ENCODE results near the gene UBAP1L.

The UBAP1L gene

DNA sequence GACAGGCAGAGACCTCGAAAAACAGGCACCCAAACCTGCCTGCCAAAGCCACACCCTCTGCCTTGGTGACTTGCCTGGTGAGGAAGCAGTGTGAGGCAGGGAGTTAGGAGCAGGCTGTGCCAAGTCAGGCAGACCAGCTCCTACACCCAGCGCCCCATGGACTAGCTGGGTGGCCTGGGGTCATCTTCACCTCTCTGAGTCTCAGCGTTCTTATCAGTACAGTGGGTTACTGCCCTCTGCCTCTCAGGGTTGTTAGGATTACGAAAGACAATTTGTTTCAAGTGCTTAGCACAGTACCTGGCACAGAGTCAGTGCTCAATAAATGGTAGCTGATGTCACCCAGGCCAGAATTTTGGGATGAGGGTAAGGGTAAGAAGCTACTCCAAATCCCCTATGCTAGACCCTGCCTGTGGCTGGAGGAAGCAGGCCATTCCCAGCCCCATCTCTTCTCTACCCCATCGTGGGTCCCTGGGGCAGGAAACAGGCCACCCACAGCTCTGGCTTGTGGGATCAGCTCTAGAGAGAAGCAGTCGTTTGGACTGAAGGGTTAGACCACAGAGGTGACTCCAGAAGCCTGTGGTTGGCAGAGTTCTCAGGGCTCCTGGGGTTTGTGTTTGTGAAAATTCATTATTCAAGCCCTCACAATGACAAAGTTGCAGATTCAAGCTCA, 59.7 kb downstream of the UBAP1L start:
- TF ChIP-seq, protein P1, sequence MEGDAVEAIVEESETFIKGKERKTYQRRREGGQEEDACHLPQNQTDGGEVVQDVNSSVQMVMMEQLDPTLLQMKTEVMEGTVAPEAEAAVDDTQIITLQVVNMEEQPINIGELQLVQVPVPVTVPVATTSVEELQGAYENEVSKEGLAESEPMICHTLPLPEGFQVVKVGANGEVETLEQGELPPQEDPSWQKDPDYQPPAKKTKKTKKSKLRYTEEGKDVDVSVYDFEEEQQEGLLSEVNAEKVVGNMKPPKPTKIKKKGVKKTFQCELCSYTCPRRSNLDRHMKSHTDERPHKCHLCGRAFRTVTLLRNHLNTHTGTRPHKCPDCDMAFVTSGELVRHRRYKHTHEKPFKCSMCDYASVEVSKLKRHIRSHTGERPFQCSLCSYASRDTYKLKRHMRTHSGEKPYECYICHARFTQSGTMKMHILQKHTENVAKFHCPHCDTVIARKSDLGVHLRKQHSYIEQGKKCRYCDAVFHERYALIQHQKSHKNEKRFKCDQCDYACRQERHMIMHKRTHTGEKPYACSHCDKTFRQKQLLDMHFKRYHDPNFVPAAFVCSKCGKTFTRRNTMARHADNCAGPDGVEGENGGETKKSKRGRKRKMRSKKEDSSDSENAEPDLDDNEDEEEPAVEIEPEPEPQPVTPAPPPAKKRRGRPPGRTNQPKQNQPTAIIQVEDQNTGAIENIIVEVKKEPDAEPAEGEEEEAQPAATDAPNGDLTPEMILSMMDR (IDR thresholded peaks at IDR 0.05; ENCODE audit: insufficient read depth, missing control alignments), result no peak
- DNase-seq (ENCODE audit: insufficient read length, low spot score) (no peak), FAIRE-seq (no peak)

DNA sequence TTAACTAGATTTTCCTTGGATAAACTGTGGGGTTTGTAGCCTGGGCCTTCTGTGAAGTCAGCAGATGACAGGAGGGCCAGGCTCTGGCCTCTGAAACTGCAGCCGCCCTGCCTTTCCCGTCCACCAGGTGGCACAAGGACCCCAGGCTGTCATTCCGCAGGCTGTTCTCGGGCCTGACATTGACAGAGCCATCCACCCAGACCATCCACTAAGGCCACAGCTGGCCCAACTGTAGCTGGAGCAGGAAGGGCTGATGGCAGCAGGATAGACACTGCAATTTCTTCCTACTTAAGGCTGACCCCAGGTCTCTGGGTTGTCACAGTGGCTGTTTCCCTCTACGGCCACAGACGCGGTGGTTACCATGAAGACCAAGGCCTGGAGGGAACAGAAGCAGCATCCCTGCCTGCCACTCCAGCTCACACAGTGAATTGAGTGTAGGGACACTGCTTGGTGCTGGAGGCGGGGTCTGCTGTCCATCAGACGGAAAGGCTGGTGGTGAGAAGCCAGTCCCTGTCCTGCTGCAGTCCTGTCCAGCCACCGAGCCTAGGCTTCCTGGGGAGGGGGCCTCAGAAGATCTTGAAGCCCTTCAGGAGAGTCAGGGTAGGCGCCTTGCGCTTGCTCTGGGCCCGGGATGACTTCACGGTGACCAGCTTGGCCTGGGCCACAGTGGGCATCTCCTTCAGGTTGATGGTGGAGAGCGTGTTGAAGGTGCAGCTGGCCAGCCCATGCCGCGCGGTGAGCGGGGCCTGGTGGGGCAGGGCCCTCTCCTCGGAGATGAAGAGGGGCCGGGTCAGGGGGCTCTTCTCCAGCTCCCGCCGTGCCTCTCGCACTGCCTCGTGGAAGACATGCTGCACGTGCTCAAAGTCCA, 60.4 kb downstream of the UBAP1L start:
- TF ChIP-seq, protein P1 (IDR thresholded peaks at IDR 0.05; ENCODE audit: insufficient read depth, missing control alignments), result peak; percentile 93
- FAIRE-seq, result no peak
- DNase-seq (ENCODE audit: insufficient read length, low spot score), result peak; percentile 87

DNA sequence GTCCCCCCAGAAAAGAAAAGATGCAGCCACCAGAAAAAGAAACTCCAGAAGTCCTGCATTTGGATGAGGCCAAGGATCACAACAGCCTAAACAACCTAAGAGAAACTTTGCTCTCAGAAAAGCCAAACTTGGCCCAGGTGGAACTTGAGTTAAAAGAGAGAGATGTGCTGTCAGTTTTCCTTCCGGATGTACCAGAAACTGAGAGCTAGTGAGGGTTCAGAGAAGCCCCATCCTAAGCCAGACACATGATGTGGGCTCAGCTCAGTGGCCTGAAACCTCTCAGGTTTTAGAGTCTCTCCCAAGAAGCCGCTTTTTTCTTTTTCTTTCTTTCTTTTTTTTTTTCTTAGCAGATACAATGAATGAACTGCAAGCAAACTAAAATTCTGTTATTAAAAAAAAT, 62.0 kb downstream of the UBAP1L start:
- TF ChIP-seq, protein P1 (IDR thresholded peaks at IDR 0.05; ENCODE audit: insufficient read depth, missing control alignments), result no peak
- FAIRE-seq (no peak), DNase-seq (ENCODE audit: insufficient read length, low spot score) (no peak)

DNA sequence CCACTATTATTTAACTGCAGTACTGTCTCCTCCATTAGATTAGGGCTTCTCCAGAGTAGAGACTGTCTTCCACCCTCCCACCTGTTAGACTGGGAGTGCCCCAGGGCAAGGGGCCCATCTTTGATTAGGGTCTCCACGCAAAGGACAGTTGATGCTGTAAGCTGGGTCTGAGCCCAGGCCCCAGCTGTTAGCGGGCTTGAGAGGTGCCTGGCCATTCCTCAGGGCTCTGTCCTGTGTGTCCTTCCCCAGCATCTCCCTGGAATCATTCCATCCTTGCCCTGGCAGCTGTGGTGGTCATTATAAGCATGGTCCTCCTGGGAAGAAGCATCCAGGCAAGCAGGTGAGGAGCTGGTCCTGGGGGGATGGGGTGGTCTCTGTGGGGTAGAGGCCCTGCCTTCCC, 63.7 kb downstream of the UBAP1L start:
- no peak for FAIRE-seq
- TF ChIP-seq, protein P1 (IDR thresholded peaks at IDR 0.05; ENCODE audit: insufficient read depth, missing control alignments), result no peak

DNA sequence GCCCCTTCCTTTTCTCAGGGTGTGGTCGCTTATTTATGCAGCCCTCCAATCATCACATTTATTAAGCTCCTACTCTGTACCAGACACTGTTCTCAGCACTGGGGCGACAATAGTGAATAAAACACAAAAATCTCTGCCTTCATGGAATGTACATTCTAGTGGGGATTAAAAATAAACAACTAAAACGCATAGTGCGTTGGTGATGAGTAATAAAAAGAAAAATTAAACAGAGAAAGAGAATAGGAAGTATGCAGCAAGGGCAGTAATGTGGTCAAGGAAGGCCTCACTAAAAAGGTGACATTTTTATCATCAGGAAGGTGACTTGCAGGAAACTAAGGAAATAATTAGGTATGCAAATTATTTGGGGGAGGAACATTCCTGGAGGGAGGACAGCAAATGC, 64.7 kb downstream of the UBAP1L start:
- no peak for FAIRE-seq
- no peak for DNase-seq (ENCODE audit: insufficient read length, low spot score)
- TF ChIP-seq, protein P1 (IDR thresholded peaks at IDR 0.05; ENCODE audit: insufficient read depth, missing control alignments), result no peak

More for the DNA sequence above, 63.7 kb downstream of the UBAP1L start:
- DNase-seq (ENCODE audit: insufficient read length, low spot score), result no peak

DNA sequence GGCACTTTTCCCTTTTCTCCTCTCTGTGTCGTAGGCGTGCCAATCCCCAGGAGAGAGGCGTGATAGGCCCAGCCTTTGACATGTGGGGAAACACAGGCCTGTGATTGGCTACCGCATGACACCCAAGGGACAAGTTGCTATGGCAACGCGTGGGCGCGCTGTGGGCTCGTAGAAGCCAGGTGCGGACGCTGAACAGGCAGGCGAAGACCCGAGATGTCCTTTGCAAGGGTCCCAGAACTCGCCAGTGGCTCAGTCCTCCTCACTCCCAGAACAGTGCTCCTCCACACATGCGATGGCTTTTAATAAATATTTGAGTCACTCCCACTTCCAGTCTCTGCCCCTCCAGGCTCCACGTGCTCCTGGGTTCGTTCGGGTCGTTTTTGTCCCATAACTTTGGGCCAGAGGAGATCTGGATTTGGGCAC, 65.6 kb downstream of the UBAP1L start:
- DNase-seq (ENCODE audit: insufficient read length, low spot score) (peak; percentile 94), FAIRE-seq (no peak)
- TF ChIP-seq, protein P1 (IDR thresholded peaks at IDR 0.05; ENCODE audit: insufficient read depth, missing control alignments), result no peak

DNA sequence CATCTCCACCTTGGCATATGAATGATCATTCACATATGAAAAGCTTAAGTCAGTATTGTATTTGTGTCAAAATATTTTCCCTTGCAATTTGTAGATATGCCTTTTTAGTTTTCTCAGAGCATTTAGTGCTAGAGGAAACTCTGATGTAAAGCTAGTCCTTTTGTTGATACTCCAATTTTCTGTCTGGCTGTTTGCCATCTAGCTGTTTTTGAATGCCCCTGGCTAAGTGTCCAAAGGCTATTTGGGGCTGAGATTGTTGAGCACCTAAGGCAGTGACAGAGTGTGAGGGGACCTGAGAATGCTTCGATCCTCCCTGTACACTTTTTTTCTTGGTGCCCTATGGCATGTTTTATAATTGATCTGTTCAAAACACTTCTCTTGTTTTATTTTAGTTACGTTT, 66.8 kb downstream of the UBAP1L start:
- DNase-seq (ENCODE audit: insufficient read length, low spot score), result no peak
- TF ChIP-seq, protein P1 (IDR thresholded peaks at IDR 0.05; ENCODE audit: insufficient read depth, missing control alignments), result no peak
- no peak for FAIRE-seq

All from D721Med (cell line).